ENCODE data around the gene L3HYPDH.

Gene L3HYPDH

GRCh38 chr14:59483819-59484638 lies at the start of gene L3HYPDH, which contains the start of gene JKAMP:
Gene L3HYPDH, minus strand, starts transcription at chr14:59484408. Its CDS starts 92 bp downstream, at chr14:59484316.
Gene JKAMP, plus strand, starts transcription at chr14:59484517. Its CDS starts 73 bp downstream, at chr14:59484590.
- peak; percentile 98 for DNase-seq
- H3K36me3 Mint-ChIP-seq (ENCODE audit: low read depth): peaks cover 51% of the 10 kb centered on the region
- peak within 1 kb of the TSS; percentile 91 for H3K4me3 Mint-ChIP-seq
- no peaks in the 10 kb centered on the region for H3K9me3 Mint-ChIP-seq
- H3K4me1 Mint-ChIP-seq (ENCODE audit: low read depth): peaks cover 60% of the 10 kb centered on the region
- H3K27ac Mint-ChIP-seq: peak within 1 kb of the TSS; percentile 92
- no peaks in the 10 kb centered on the region for H3K27me3 Mint-ChIP-seq

- Mint-ChIP-seq H3K27ac (no peak overlapping the region), H3K36me3 (ENCODE audit: low read depth) (no peaks in the 10 kb centered on the region), H3K9me3 (peaks cover 5% of the 10 kb centered on the region), H3K4me3 (no peak overlapping the region), H3K4me1 (ENCODE audit: low read depth) (no peaks in the 10 kb centered on the region), H3K27me3 (peaks cover 20% of the 10 kb centered on the region)
- no peak for DNase-seq
Measured at GRCh38 chr14:59532419-59532818, 48.2 kb upstream of the L3HYPDH start.

DNA sequence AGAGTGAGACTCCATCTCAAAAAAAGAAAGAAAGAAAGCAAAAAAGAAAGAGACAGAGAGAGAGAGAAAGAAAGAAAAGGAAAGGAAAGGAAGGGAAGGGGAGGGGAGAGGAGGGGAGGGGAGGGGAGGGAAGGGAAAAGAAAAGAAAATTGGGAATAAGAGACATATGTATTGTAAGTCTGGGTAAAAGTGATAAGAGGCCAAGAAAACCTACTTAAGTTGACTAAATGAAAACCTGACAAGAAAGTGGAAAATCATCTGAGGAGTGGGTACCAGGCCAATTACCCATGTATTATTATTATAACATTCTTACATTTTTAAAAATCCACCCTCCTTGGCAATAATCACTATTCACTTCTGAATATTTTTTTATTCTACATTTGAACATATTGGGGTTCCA lies 46.1 kb upstream of the L3HYPDH start:
- Mint-ChIP-seq H3K27ac (no peak overlapping the region), H3K27me3 (peaks cover 16% of the 10 kb centered on the region), H3K4me1 (ENCODE audit: low read depth) (no peaks in the 10 kb centered on the region), H3K4me3 (no peak overlapping the region), H3K9me3 (peaks cover 5% of the 10 kb centered on the region), H3K36me3 (ENCODE audit: low read depth) (no peaks in the 10 kb centered on the region)
- DNase-seq: no peak

DNA sequence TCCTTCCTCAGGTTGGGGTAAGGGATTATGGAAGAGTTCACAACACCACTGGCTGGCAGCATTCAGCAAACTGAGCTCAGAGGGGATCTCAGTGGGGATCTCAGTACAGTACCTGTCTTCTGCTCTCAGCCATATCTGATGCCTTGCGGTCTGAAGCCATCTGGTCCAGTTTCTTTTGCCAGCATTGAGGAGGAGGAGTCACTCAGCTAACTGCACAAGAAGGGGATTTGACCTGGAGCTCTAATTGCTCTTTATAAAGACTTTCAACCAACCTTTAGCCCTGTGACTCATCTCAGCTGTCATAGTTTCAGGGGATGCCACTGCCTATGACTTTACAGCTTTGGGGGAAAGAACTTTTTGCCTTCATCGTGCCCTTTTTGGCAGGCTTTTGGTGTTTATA lies 45.0 kb upstream of the L3HYPDH start:
- DNase-seq: no peak
- Mint-ChIP-seq H3K4me1 (ENCODE audit: low read depth) (no peaks in the 10 kb centered on the region), H3K27ac (no peak overlapping the region), H3K27me3 (peaks cover 14% of the 10 kb centered on the region), H3K36me3 (ENCODE audit: low read depth) (no peaks in the 10 kb centered on the region), H3K9me3 (peaks cover 5% of the 10 kb centered on the region), H3K4me3 (no peak overlapping the region)

GRCh38 chr14:59520224-59520623 lies 36.0 kb upstream of the L3HYPDH start:
- Mint-ChIP-seq H3K27me3 (peaks cover 20% of the 10 kb centered on the region), H3K9me3 (no peaks in the 10 kb centered on the region), H3K4me1 (ENCODE audit: low read depth) (no peaks in the 10 kb centered on the region), H3K36me3 (ENCODE audit: low read depth) (no peaks in the 10 kb centered on the region), H3K27ac (no peak overlapping the region), H3K4me3 (no peak overlapping the region)
- no peak for DNase-seq

DNA sequence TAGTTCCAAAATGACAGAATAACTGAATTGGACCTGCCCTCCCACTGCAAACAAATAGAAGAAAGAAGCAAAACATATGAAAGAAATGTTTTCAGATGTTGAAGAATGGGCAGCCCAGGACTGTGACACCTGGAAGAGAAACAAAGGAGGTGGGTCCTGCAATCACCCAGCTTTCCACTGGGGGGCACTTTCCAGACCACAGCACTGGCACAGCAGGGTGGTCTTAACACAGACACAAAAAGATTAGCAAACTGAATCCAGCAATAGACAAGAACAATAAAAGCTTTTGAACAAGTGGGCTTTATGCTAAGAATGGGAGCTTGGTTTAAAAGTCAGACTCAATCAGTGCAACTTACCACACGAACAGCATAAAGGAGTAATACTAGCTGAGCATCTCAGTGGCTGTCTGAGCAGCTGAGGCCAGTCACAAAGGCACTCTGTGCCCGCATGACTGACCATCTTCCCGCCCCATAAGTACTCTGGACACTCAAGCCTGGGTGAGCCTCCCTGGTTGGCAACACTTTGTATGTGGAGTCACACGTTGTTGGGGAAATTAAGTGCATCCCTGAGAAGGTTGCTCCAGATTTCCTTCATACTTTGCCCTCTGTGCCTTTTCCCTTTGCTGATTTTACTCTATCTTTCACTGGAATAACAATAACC lies 27.8 kb upstream of the L3HYPDH start:
- Mint-ChIP-seq H3K4me3 (no peak overlapping the region), H3K27me3 (peaks cover 15% of the 10 kb centered on the region), H3K27ac (no peak overlapping the region), H3K9me3 (no peaks in the 10 kb centered on the region), H3K36me3 (ENCODE audit: low read depth) (no peaks in the 10 kb centered on the region), H3K4me1 (ENCODE audit: low read depth) (no peaks in the 10 kb centered on the region)
- DNase-seq: no peak

GRCh38 chr14:59510966-59511365 lies 26.8 kb upstream of the L3HYPDH start:
- Mint-ChIP-seq H3K36me3 (ENCODE audit: low read depth) (no peaks in the 10 kb centered on the region), H3K27ac (no peak overlapping the region)

GRCh38 chr14:59510001-59510400 lies 25.8 kb upstream of the L3HYPDH start:
- no peak for DNase-seq
- H3K36me3 Mint-ChIP-seq (ENCODE audit: low read depth): no peaks in the 10 kb centered on the region
- H3K9me3 Mint-ChIP-seq: no peaks in the 10 kb centered on the region

More at GRCh38 chr14:59510966-59511365, 26.8 kb upstream of the L3HYPDH start:
- H3K27me3 Mint-ChIP-seq: peaks cover 13% of the 10 kb centered on the region
- DNase-seq: no peak
- H3K9me3 Mint-ChIP-seq: no peaks in the 10 kb centered on the region
- no peaks in the 10 kb centered on the region for H3K4me1 Mint-ChIP-seq (ENCODE audit: low read depth)
- no peak overlapping the region for H3K4me3 Mint-ChIP-seq

GRCh38 chr14:59509101-59509500 lies 24.9 kb upstream of the L3HYPDH start:
- Mint-ChIP-seq H3K36me3 (ENCODE audit: low read depth) (peaks cover 4% of the 10 kb centered on the region), H3K4me3 (no peak overlapping the region), H3K9me3 (no peaks in the 10 kb centered on the region), H3K27ac (no peak overlapping the region), H3K4me1 (ENCODE audit: low read depth) (peaks cover 8% of the 10 kb centered on the region), H3K27me3 (peaks cover 6% of the 10 kb centered on the region)
- DNase-seq: no peak

More at GRCh38 chr14:59510001-59510400, 25.8 kb upstream of the L3HYPDH start:
- Mint-ChIP-seq H3K27me3 (peaks cover 9% of the 10 kb centered on the region), H3K4me1 (ENCODE audit: low read depth) (peaks cover under 1% of the 10 kb centered on the region), H3K27ac (no peak overlapping the region), H3K4me3 (no peak overlapping the region)

DNA sequence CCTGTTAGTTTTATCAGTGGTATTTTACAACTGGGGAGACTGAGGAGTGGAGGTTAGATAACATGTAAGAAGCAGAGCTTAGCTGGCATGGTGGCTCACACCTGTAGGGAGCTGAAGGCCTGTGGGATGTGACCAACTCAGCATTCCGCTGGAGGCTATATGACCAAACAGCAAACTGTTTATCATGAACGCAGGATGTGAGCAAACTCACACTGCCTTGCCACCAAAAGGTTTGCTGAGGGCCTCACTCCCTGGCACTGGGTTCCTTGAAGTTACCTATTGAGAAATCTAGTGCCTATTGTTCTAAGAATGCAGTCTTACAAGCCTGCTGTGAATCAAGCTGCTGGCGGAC lies 23.5 kb upstream of the L3HYPDH start:
- H3K27me3 Mint-ChIP-seq: peaks cover 6% of the 10 kb centered on the region
- DNase-seq: no peak

DNA sequence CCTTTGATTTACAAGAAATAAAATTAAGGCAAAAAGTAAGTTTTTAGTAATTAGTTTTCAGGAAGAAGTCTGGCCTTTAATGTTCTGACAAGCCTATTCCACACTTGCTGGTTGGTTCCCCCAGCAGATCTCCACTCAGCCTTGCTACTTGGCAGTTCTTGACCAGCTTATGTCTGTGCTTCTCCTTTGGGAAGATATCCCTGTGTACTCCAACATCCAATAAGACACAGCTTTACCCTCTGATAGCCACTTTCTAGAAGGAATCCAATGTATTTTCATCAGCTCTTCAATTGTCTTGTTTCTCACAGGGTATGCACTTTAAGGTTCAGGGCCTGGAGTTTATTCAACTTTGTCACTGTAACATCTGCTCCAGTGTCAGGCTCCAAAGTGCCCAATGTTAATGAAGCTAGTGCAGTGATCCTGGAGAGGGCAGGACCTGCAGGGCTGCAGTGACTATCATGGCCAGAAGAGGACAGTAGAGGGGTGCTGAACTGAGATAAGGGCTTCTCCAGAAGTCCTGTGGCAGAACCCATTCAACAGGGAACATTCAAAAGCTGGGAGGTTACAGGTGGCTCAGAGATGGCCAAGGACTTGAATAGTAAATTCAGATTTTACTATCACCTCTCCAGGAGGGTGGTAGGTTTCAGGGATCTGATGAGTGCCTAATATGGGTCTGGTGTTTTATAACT lies 23.0 kb upstream of the L3HYPDH start:
- Mint-ChIP-seq H3K27ac (no peak overlapping the region), H3K9me3 (no peaks in the 10 kb centered on the region)
- DNase-seq: peak; percentile 47

More for the DNA sequence above, 23.5 kb upstream of the L3HYPDH start:
- no peak overlapping the region for H3K4me3 Mint-ChIP-seq
- H3K4me1 Mint-ChIP-seq (ENCODE audit: low read depth): peaks cover 12% of the 10 kb centered on the region
- H3K9me3 Mint-ChIP-seq: no peaks in the 10 kb centered on the region
- H3K27ac Mint-ChIP-seq: no peak overlapping the region
- H3K36me3 Mint-ChIP-seq (ENCODE audit: low read depth): peaks cover 14% of the 10 kb centered on the region

GRCh38 chr14:59503256-59503655 lies 19.0 kb upstream of the L3HYPDH start:
- H3K9me3 Mint-ChIP-seq: no peaks in the 10 kb centered on the region
- H3K27ac Mint-ChIP-seq: no peak overlapping the region
- H3K4me3 Mint-ChIP-seq: no peak overlapping the region
- peaks cover 46% of the 10 kb centered on the region for H3K36me3 Mint-ChIP-seq (ENCODE audit: low read depth)
- no peak for DNase-seq
- peaks cover 15% of the 10 kb centered on the region for H3K4me1 Mint-ChIP-seq (ENCODE audit: low read depth)
- H3K27me3 Mint-ChIP-seq: no peaks in the 10 kb centered on the region

More for the DNA sequence above, 23.0 kb upstream of the L3HYPDH start:
- H3K4me3 Mint-ChIP-seq: no peak overlapping the region
- peaks cover 17% of the 10 kb centered on the region for H3K36me3 Mint-ChIP-seq (ENCODE audit: low read depth)
- H3K4me1 Mint-ChIP-seq (ENCODE audit: low read depth): peaks cover 13% of the 10 kb centered on the region
- peaks cover 6% of the 10 kb centered on the region for H3K27me3 Mint-ChIP-seq

DNA sequence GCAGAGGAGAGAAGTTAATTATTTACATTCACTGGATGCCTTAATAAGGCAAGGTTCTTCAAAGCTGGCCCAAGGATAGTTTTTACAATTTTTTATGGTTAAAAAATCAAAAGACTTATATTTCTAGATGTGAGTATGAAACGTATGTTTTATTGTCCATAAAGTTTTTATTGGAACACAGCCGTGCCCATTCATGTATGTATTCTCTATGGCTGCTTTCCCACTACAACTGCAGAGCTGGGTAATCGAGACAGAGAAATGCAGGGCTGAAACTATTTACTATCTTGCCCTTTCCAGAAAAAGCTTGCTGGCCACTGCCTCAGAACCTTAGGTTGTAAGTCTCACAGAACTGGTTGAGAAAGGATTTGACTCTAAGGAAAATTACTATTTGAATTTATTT lies 16.5 kb upstream of the L3HYPDH start:
- Mint-ChIP-seq H3K4me3 (no peak overlapping the region), H3K27me3 (no peaks in the 10 kb centered on the region), H3K27ac (no peak overlapping the region), H3K9me3 (no peaks in the 10 kb centered on the region), H3K36me3 (ENCODE audit: low read depth) (peaks cover 64% of the 10 kb centered on the region), H3K4me1 (ENCODE audit: low read depth) (peaks cover 18% of the 10 kb centered on the region)
- no peak for DNase-seq

GRCh38 chr14:59492384-59492783 lies 8.2 kb upstream of the L3HYPDH start:
- peaks cover 90% of the 10 kb centered on the region for H3K36me3 Mint-ChIP-seq (ENCODE audit: low read depth)
- H3K4me1 Mint-ChIP-seq (ENCODE audit: low read depth): peaks cover 29% of the 10 kb centered on the region
- no peaks in the 10 kb centered on the region for H3K27me3 Mint-ChIP-seq
- no peak overlapping the region for H3K4me3 Mint-ChIP-seq
- H3K27ac Mint-ChIP-seq: no peak overlapping the region
- DNase-seq: no peak
- H3K9me3 Mint-ChIP-seq: no peaks in the 10 kb centered on the region
